K562 (cell line): ENCODE results near the gene ARL13A. TPM values are rescaled to one million over a fixed set of nuclear protein-coding genes. Genes with fewer than 3 reads are reported as not detected.

ENCODE experiments used
- ATAC-seq: fragments of 200-7000 bp; cut with Tn5 transposase; 3 replicates; pipeline ENCODE4 v1.9.1; 2020; ENCODE audit warnings: moderate library complexity
- BruUV-seq: library from RNA; stranded (reverse); fragments of 400-500 nt; replicated peaks from 2 replicates; lab custom pipeline; 2021; lab: Mats Ljungman, UMichigan
- CTCF ChIA-PET: fragments of 300-600 bp; formaldehyde crosslinking; extraction: SDS; loops from one replicate; lab custom pipeline; 2021; ENCODE audit warnings: low intra/inter-chr PET ratio; lab: Yijun Ruan, JAX
- POLR2A ChIA-PET: fragments of 300-600, 350-650 bp; sonication (Branson Sonifier 250); formaldehyde crosslinking; extraction: SDS; loops from one replicate; lab custom pipeline; 2021; ENCODE audit warnings: antibody characterized with exemption, inconsistent platforms; lab: Yijun Ruan, JAX
- DNase-seq, 4 experiments: peaks; one replicate each; pipeline versions ENCODE4 v3.0.0 to v3.0.0-alpha.2; 2011 to 2018; ENCODE audit warnings: low spot score in 3 of 4, mixed read lengths in 3 of 4; ENCODE audit errors: extremely low read depth in 1 of 4
- FAIRE-seq: peaks from 2 replicates; lab custom pipeline; 2011; peaks lifted over from hg19 to GRCh38; lab: Jason Lieb, UNC
- H2AFZ ChIP-seq: 2 replicates; pipeline ENCODE4 v1.6.0; 2011; ENCODE audit warnings: low read depth, low read length, control low read depth, inconsistent platforms
- H3K27ac ChIP-seq: fragments of 200-600 bp; 3 replicates; pipeline ENCODE4 v1.8.0; 2011; ENCODE audit warnings: low read depth, mild to moderate bottlenecking, control low read depth, inconsistent platforms, low read length, moderate library complexity, mixed read lengths; ENCODE audit errors: extremely low read depth
- H3K27me3 ChIP-seq, 2 experiments: fragments of 300-600 bp in 1 of 2; 2 replicates in 1 of 2; 3 replicates in 1 of 2; pipeline versions ENCODE4 v1.6.0 to v1.8.0; 2011; ENCODE audit warnings: inconsistent platforms in 2 of 2, low read length in 2 of 2, mild to moderate bottlenecking in 1 of 2, mixed read lengths in 1 of 2, moderate library complexity in 1 of 2; ENCODE audit not compliant: control insufficient read depth in 2 of 2, insufficient read depth in 2 of 2
- H3K36me3 ChIP-seq: fragments of 300-600 bp; 3 replicates; pipeline ENCODE4 v1.8.0; 2011; ENCODE audit warnings: mild to moderate bottlenecking, low read length, inconsistent platforms; ENCODE audit not compliant: control insufficient read depth, insufficient read depth
- H3K4me1 ChIP-seq, 2 experiments: fragments of 200-600 bp in 1 of 2; replicated peaks in 1 of 2; 2 replicates in 1 of 2; 3 replicates in 1 of 2; pipeline versions ENCODE4 v1.5.1 to v1.8.0; 2011; ENCODE audit warnings: inconsistent platforms in 2 of 2, low read length in 2 of 2, mild to moderate bottlenecking in 1 of 2, mixed read lengths in 1 of 2, moderate library complexity in 1 of 2; ENCODE audit not compliant: control insufficient read depth in 2 of 2, insufficient read depth in 2 of 2
- H3K4me2 ChIP-seq: 2 replicates; pipeline ENCODE4 v1.6.1; 2011; ENCODE audit warnings: low read length, control low read depth, inconsistent platforms, mixed read lengths; ENCODE audit not compliant: insufficient read depth
- H3K4me3 ChIP-seq: fragments of 200-600 bp; sonication (generic), shearing (Covaris generic); 2 replicates; pipeline ENCODE4 v1.5.1; 2016; ENCODE audit warnings: control low read depth, inconsistent platforms
- H3K79me2 ChIP-seq: fragments of 200-600 bp; 3 replicates; pipeline ENCODE4 v1.8.0; 2011; ENCODE audit warnings: low read length, inconsistent platforms; ENCODE audit not compliant: control insufficient read depth, insufficient read depth
- H3K9ac ChIP-seq, 2 experiments: 2 replicates each; pipeline versions ENCODE4 v1.6.0 to v1.6.1; 2011; ENCODE audit warnings: low read depth in 2 of 2, low read length in 2 of 2, control low read depth in 1 of 2, inconsistent platforms in 1 of 2, mild to moderate bottlenecking in 1 of 2, mixed read lengths in 1 of 2; ENCODE audit not compliant: insufficient read depth in 1 of 2
- H3K9me1 ChIP-seq: one replicate; pipeline ENCODE4 v1.6.0; 2011; ENCODE audit warnings: inconsistent platforms, mild to moderate bottlenecking, low read length, moderate library complexity; ENCODE audit not compliant: control insufficient read depth, insufficient read depth
- H3K9me3 ChIP-seq: replicated peaks from 2 replicates; pipeline ENCODE4 v1.5.1; 2011; ENCODE audit warnings: low read depth, low read length, inconsistent platforms; ENCODE audit not compliant: control insufficient read depth, insufficient read depth
- H4K20me1 ChIP-seq: replicated peaks from 2 replicates; pipeline ENCODE4 v1.6.1; 2011; ENCODE audit warnings: low read length, inconsistent platforms, mixed read lengths; ENCODE audit not compliant: control insufficient read depth, insufficient read depth
- CAMTA2 ChIP-seq: fragments of 250-450 bp; sonication (Bioruptor Pico); conservative IDR thresholded peaks from 2 replicates; pipeline ENCODE4 v1.5.1; 2022
- EGR1 ChIP-seq: fragments of 450-650 bp; conservative IDR thresholded peaks from 2 replicates; pipeline ENCODE4 v1.6.1; 2017; ENCODE audit warnings: mild to moderate bottlenecking
- NFE2 ChIP-seq: IDR thresholded peaks from 2 replicates; pipeline ENCODE4 v1.6.1; 2014; ENCODE audit warnings: antibody characterized with exemption, low read depth
- PTBP1 ChIP-seq: fragments of 200-400 bp; formaldehyde crosslinking; IDR thresholded peaks from 2 replicates; pipeline ENCODE4 v1.6.1; 2017; ENCODE audit warnings: low read depth, low read length
- ZNF316 ChIP-seq: fragments of 450-650 bp; IDR thresholded peaks from 2 replicates; pipeline ENCODE4 v1.6.1; 2016
- ZNF347 ChIP-seq: fragments of 450-650 bp; formaldehyde crosslinking; IDR thresholded peaks from 2 replicates; pipeline ENCODE4 v1.4.0; 2020; ENCODE audit warnings: low read depth, mild to moderate bottlenecking, moderate library complexity
- ZZZ3 ChIP-seq: fragments of 450-650 bp; IDR thresholded peaks from 2 replicates; pipeline ENCODE4 v1.6.1; 2016; ENCODE audit warnings: antibody characterized with exemption, mild to moderate bottlenecking, moderate library complexity
- WGBS: fragments of 100-300 bp; shearing (Covaris generic); methylation state at CpG from one replicate; pipeline ENCODE4 v1.1.6; 2016; ENCODE audit warnings: low coverage, mixed read lengths; ENCODE audit not compliant: insufficient coverage; ENCODE audit errors: missing lambda C conversion rate; 5-methylcytosine and 5-hydroxymethylcytosine counted together
- in situ Hi-C: fragments of 300-500 bp; cut with MboI; formaldehyde crosslinking; loops from 4 replicates; pipeline ENCODE4 v1.15.0; 2018; ENCODE audit warnings: inconsistent platforms, mixed read lengths
- intact Hi-C: fragments of 100-400 bp; cut with micrococcal nuclease; formaldehyde crosslinking; loops from 2 replicates; pipeline ENCODE4 v1.14.2; 2022
- polyA plus RNA-seq, 8 experiments: library from polyadenylated mRNA; depleted of rRNA in 4 of 8; stranded (reverse) in 5 of 8; unstranded in 3 of 8; fragments of >200 nt; fragmentation: Nextera tagmentation in 2 of 8; fragmentation: Illumina TruSeq in 1 of 8; extraction: Ambion mirVana in 2 of 8; extraction: Trizol in 1 of 8; gene quantifications; 2 replicates each; pipeline versions ENCODE4 v1.2.1 to v1.2.3, GENCODE V29; 2011 to 2014; ENCODE audit warnings: inconsistent platforms in 1 of 8, missing spikeins in 1 of 8
- total RNA-seq, 7 experiments: library from RNA; depleted of rRNA in 6 of 7; stranded (reverse); fragments of >200 nt in 6 of 7; fragmentation: Illumina TruSeq in 2 of 7; extraction: Trizol in 2 of 7; gene quantifications; 2 replicates each; pipeline versions ENCODE4 v1.2.1 to v1.2.3, GENCODE V29; 2011 to 2021; ENCODE audit warnings: low replicate concordance in 1 of 7
- TF ChIP-seq, protein P1 (sequence below), 2 experiments: fragments of 450-650 bp in 1 of 2; sonication (generic) in 1 of 2; formaldehyde crosslinking in 1 of 2; IDR thresholded peaks in 1 of 2; conservative IDR thresholded peaks in 1 of 2; 2 replicates each; pipeline versions ENCODE4 v1.6.1 to v1.8.1; 2016 to 2023; ENCODE audit warnings: mild to moderate bottlenecking in 2 of 2, moderate library complexity in 2 of 2, inconsistent platforms in 1 of 2, missing genetic modification reagents in 1 of 2

Gene ARL13A
- total and polyA plus RNA-seq, 9 of the 15 experiments (the other 6 are each of a cell fraction or from before 2014, with no cell fraction given) = not detected

DNA sequence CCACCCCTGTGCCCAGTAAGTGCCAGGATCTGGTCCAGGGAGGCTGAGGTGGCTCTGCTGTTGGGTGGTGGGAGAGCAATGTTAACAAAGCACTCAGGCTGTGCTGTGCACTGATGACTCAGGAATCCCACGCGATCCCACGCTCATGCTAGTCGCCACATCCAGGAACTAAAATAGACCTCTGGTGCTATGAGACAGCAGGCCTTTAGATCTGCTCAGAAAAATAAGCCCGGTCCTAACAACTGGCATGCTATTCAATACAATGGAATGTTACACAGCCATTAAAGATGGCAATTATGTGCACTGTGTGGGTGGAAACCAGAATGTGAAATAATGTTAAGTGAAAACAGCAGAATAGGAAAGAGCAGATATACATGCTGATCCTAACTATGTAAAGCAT, 26.0 kb downstream of the ARL13A start:
- in situ Hi-C loops (no loop called here), intact Hi-C loops (no loop called here)
- H3K9me1 ChIP-seq = peaks cover 2% of the 10 kb centered on the region
- no peaks in the 10 kb centered on the region for H3K27me3 ChIP-seq
- H3K4me2 ChIP-seq = no peak overlapping the region
- TF ChIP-seq, protein P1, sequence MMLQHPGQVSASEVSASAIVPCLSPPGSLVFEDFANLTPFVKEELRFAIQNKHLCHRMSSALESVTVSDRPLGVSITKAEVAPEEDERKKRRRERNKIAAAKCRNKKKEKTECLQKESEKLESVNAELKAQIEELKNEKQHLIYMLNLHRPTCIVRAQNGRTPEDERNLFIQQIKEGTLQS (IDR thresholded peaks at IDR 0.05) = 0 out of 2 replicates have a peak, but pooled peaks have one; percentile 11
- TF ChIP-seq, protein P1 (CRISPR knock-in tag; conservative IDR thresholded peaks at IDR 0.05) = no peak
- TF ChIP-seq ZZZ3 (no peak), NFE2 (peak; percentile 33; the same call in 1 of the 2 replicates), EGR1 (peak; percentile 71)
- FAIRE-seq = no peak
- DNase-seq = peak in 3 of 4 experiments; percentile 7 to 51 (median 16)
- H3K79me2 ChIP-seq = no peaks in the 10 kb centered on the region
- 29% methylated on average over 5 of the region's 5 CpGs for WGBS
- no peaks in the 10 kb centered on the region for H4K20me1 ChIP-seq
- H2AFZ ChIP-seq = no peak overlapping the region
- H3K9ac ChIP-seq = no peak overlapping the region
- CTCF ChIA-PET = no interaction called here
- no peaks in the 10 kb centered on the region for H3K36me3 ChIP-seq
- no peak overlapping the region for H3K27ac ChIP-seq
- no peaks in the 10 kb centered on the region for H3K9me3 ChIP-seq
- no TSS peak for BruUV-seq
- POLR2A ChIA-PET = no interaction called here
- no peak for ATAC-seq
- H3K4me1 ChIP-seq = peaks cover 3 to 20% of the 10 kb centered on the region in 2 experiments; a peak in 4 of 5 replicates
- H3K4me3 ChIP-seq = no peak overlapping the region

DNA sequence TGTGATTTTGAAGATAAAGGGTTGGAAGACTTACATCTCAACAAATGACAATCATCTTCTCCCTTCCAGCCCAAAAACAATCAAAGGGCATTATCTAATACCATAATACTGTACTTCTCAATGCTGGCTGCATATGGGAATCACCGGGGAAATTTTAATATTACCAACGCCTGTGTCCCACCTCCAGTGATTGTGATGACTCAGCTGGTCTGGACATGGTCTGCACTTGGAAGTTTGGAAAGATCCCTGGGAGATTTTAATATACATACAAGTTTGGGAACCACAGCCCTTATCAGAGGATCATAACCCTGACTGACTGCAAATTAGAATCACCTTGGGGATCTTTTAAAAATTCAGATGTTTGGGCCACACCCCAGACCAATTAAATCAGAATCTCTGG, 29.9 kb downstream of the ARL13A start:
- Histone ChIP-seq H3K9me1 (peaks cover 2% of the 10 kb centered on the region), H3K4me1 (peaks cover 3 to 10% of the 10 kb centered on the region in 2 experiments; a peak in 4 of 5 replicates), H3K79me2 (no peaks in the 10 kb centered on the region), H3K27me3 (no peaks in the 10 kb centered on the region), H3K36me3 (no peaks in the 10 kb centered on the region), H3K27ac (no peak overlapping the region), H4K20me1 (no peaks in the 10 kb centered on the region), H2AFZ (no peak overlapping the region), H3K4me3 (no peak overlapping the region), H3K9ac (no peak overlapping the region), H3K4me2 (no peak overlapping the region), H3K9me3 (no peaks in the 10 kb centered on the region)
- intact Hi-C loops (no loop called here), in situ Hi-C loops (no loop called here)
- FAIRE-seq (no peak), DNase-seq (no peak), ATAC-seq (no peak)
- whole genome bisulfite sequencing = 51% methylated on average over 2 of the region's 2 CpGs
- CTCF ChIA-PET = no interaction called here
- BruUV-seq = no TSS peak
- TF ChIP-seq ZNF347 (CRISPR knock-in tag) = no peak
- no peak for TF ChIP-seq PTBP1
- 0 out of 2 replicates have a peak, but pooled peaks have one; percentile 12 for TF ChIP-seq ZNF316
- TF ChIP-seq CAMTA2 (CRISPR knock-in tag) = no peak
- TF ChIP-seq, protein P1 (IDR thresholded peaks at IDR 0.05) = no peak
- TF ChIP-seq, protein P1 (CRISPR knock-in tag; conservative IDR thresholded peaks at IDR 0.05) = no peak
- POLR2A ChIA-PET = no interaction called here
